ENCODE results near the gene FAM9C. TPM values are rescaled to one million over a fixed set of nuclear protein-coding genes. Genes with fewer than 3 reads are reported as not detected.

FAM9C gene
- total and polyA plus RNA-seq, 9 of the 15 experiments (the other 6 are each of a cell fraction or from before 2014, with no cell fraction given) = not detected

GRCh38 chrX:13090027-13090338, 45.6 kb upstream of the FAM9C start (continued):
- TF ChIP-seq ZBTB40 (IDR thresholded peaks at IDR 0.05) (0 out of 2 replicates have a peak, but pooled peaks have one; percentile 16), ZBTB40 (CRISPR knock-in tag; IDR thresholded peaks at IDR 0.05) (no peak), ZNF644 (tag; IDR thresholded peaks at IDR 0.05; ENCODE audit: low read depth) (no peak), NR1H2 (CRISPR knock-in tag; IDR thresholded peaks at IDR 0.05) (no peak), ZNF165 (CRISPR knock-in tag; IDR thresholded peaks at IDR 0.05; ENCODE audit: borderline replicate concordance) (no peak), ZNF76 (CRISPR knock-in tag; IDR thresholded peaks at IDR 0.05; ENCODE audit: borderline replicate concordance) (no peak), SMC3 (conservative IDR thresholded peaks at IDR 0.05; ENCODE audit: insufficient read depth, low read depth, low read length) (no peak), ZNF395 (CRISPR knock-in tag; IDR thresholded peaks at IDR 0.05) (peak; percentile 65; the same call in 1 of the 2 replicates), GATAD2A (IDR thresholded peaks at IDR 0.05) (no peak)
